Eye (tissue), 1 donor: Measurements from ENCODE around the gene NDC80.
"Not testable (repeated sequence)": the region's sequence is repeated elsewhere in the genome, so short reads cannot be mapped to it uniquely, and the experiment has no call there.

Source experiments
- DNase-seq: peaks from one replicate; pipeline ENCODE4 v3.0.0-alpha.2; 2015

NDC80 gene

GRCh38 chr18:2571200-2572170, at the start of gene NDC80, which contains the start of gene METTL4:
Gene NDC80, plus strand, starts transcription at chr18:2571557. Its CDS starts 1,429 bp downstream, at chr18:2572986.
Gene METTL4, minus strand, starts transcription at chr18:2571505. Its CDS starts 4,289 bp downstream, at chr18:2567216.
- DNase-seq: peak; percentile 97

DNA sequence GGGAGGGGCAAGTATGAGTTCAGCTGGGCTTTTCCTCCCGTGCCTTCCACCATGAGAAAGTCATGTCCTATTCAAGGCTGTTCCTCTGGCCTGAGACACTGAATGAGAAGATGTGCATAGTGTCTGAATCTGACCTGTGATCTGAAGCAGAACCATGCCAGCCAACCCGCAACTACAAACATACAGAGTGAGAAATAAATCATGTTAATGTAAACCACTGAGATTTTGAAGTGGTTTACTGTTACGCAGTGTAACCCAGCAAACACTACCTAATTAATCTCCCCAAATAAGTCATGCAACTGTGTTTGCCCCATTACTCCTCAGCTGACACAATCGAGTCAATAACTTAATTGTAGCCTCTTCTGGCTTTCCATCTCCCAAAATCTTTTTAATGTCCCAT, 49.2 kb upstream of the NDC80 start:
- DNase-seq: no peak

DNA sequence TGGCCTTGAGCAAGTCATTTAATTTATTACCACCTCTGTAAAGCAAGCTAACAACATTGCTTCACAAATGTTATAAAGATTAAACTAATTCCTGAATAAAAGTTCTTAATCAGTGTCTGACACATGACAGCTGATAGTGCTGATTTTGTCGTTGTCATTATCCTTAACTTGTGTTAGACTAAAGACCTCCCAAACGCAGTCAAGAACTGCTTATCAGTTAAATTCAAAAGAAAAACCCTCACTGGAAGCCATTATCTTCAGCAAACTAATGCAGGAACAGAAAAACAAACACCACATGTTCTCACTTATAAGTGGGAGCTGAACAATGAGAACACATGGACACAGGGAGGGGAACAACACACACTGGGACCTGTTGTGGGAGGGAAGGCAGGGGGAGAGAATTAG, 46.6 kb upstream of the NDC80 start:
- DNase-seq: not testable (repeated sequence)

DNA sequence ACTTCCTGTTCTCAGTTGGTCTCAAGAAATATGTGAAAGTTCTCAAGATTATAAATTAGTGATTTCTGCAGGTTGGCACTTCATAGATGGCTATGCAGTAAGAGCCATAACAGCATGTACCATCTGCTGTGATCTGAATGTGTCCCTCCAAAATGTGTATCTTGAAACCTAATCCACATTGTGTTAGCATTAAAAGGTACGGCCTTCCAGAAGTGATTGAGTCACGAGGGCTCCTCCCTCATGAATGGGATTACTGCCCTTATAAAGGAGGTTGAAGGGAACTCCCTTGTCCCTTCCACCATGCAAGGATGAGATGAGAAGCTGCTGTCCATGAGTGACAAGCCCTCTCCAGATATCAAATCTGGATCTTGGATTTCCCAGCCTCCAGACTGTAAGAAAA, 45.0 kb upstream of the NDC80 start:
- DNase-seq: no peak

- no peak for DNase-seq
These were observed 42.2 kb upstream of the NDC80 start for GRCh38 chr18:2529154-2529553.

GRCh38 chr18:2531751-2532150, 39.6 kb upstream of the NDC80 start:
- no peak for DNase-seq

GRCh38 chr18:2532797-2533196, 38.6 kb upstream of the NDC80 start:
- no peak for DNase-seq

- DNase-seq: no peak
These were observed 36.5 kb upstream of the NDC80 start for GRCh38 chr18:2534906-2535305.

DNA sequence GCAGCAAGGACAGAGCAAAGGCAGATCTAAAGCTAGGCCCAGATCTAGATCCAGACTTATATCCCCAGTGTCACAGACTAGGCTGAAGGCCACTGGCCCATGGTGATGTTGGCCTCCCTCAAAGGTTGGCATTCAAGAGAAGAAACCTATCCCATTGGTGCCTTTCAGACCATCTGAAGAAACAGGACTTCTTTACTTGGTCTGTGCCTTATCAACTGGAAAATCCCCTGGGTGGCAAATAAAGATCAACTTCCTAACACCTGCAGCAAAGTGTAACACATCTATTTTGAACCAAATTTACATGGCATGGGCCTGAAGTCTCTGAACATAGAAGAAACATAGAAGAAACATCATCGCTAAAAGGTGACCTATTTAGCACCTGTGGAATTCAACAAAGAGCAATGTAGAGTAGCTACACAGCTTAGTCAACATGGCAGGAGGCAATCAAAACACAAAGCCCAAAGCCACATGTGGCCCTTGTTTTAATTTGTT, 35.9 kb upstream of the NDC80 start:
- DNase-seq: no peak

DNA sequence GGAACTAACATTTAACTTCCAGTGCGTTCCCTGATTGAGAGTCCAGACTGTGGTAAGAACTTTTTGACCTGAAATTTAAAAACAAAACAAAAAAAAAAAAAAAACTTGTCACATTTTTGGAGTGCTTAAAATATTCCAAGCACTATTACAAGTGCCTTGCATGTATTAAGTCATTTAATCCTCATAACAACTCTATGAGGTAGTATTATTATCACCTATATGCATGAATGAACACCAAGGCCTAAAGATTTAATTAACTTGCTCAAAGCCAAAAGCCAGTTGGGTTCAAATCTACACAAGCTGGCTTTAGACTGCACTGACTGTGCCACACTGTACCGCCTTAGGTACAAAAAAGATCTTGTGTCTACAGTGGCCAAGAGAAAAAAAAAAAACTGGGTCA, 35.3 kb upstream of the NDC80 start:
- no peak for DNase-seq

GRCh38 chr18:2536493-2536892, 34.9 kb upstream of the NDC80 start:
- DNase-seq: peak; percentile 32

DNA sequence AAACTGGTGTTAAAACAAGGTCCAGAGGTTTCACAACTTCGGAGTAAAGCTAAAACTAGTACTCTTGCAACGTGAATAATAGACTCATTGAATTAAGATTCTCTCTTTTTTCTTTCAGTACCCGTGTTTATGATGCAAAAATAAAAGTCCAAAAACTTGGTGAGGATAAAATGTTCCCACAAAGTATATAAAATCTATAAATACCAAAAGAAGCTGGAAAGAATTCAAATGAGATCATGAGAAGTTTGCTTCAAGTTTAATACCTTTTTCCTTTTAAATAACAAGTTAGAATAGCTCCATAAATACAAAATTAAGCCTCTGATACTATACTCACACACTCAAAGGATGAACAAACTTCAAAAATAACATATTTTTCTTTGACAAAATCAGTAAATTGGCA, 34.1 kb upstream of the NDC80 start:
- no peak for DNase-seq

DNA sequence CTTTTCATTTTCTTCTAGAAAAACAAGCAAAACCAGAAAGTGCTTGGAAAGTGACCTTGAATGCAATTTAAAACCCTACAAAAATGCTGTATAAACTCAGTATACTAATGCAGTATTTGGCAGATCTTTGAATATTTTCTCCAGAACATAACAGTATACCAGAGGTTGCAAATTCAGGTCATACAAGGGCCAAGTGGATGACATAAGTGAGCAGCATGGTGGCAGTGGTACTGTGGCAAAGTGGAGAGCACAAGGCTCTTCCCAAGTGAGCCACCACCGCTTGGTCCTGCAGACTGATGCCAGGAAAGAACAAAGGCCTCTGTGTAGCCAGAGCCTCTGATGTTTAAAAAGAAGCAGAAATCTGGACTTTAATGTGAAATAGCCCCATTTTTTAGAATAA, 33.1 kb upstream of the NDC80 start:
- DNase-seq: no peak

- DNase-seq: no peak
These were observed 32.5 kb upstream of the NDC80 start for GRCh38 chr18:2538844-2539243.

DNA sequence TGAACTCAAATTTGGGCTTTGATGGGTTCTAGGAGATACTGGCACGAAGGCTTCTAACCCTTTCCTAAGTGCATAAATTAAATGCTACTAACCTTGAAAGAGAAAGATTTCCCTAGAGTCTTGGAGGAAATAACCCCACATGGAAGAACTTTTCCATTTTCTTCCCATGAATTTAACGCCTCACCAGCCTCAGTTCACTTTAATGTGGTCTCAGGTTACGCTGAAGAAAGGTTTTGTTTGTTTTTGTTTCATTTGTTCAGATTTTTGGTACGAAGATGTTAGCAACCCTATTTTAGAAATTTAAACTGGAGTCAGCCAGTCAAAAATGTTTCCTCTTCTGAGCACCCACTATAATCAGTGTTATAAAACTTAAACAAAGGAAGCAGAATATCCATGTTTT, 30.8 kb upstream of the NDC80 start:
- peak; percentile 26 for DNase-seq

- peak; percentile 66 for DNase-seq
These were observed 29.3 kb upstream of the NDC80 start for GRCh38 chr18:2541925-2542563.

DNA sequence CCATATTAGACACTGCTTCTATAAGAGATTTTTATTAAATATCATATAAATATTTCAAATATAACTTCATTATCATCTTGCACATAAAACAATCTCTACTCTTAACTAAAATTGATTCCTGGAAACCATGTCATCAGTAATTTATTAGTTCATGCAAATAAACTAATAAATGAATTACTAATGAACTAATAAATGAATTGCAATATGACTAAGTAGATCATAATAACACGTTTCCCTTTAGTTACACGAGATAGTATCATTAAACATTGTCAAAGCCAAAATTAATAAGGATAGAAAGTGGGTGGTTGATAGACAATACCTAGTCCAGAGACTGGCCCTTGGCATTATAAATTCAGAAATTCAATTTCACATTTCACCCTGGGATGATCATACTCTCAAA, 26.2 kb upstream of the NDC80 start:
- DNase-seq: no peak

- peak; percentile 81 for DNase-seq
These were observed 23.8 kb upstream of the NDC80 start for GRCh38 chr18:2547477-2548087.

GRCh38 chr18:2549462-2549861, 21.9 kb upstream of the NDC80 start:
- DNase-seq: no peak

GRCh38 chr18:2551425-2551824, 19.9 kb upstream of the NDC80 start:
- no peak for DNase-seq

GRCh38 chr18:2554696-2555095, 16.7 kb upstream of the NDC80 start:
- no peak for DNase-seq

- no peak for DNase-seq
These were observed 15.5 kb upstream of the NDC80 start for GRCh38 chr18:2555895-2556294.

DNA sequence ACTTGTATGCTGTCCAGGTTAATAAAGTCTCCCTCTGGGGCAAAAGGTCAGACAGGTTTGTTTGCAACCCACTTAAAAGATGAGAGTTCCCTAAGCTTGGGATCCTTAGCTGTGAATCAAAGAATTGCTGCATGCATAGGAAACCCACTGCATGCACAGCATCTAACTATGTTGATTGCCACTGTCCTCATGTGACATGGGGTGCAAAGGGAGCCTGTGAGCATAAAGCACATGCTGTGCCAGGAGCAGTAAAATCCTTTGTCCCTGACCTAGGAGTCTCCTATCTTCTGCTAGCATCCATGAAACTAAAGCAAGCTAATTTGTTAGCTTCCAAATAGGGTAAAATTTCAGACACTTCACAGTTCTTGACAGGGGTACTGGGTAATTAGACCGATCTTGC, 13.8 kb upstream of the NDC80 start:
- no peak for DNase-seq

GRCh38 chr18:2559249-2559648, 12.1 kb upstream of the NDC80 start:
- no peak for DNase-seq
